Activated naive CD8-positive, alpha-beta T cell treated with anti-CD3 and anti-CD28 coated beads, Interleukin-2, amount 10 ng/mL, durations not matched to agents 7 days and 5 days (primary cell): ENCODE measurements around the gene ZFP36L1. TPM values are rescaled to one million over a fixed set of nuclear protein-coding genes. Genes with fewer than 3 reads are reported as not detected.

ENCODE experiments used
- ATAC-seq: fragments of 150-1000 bp; cut with Tn5 transposase; one replicate; pipeline ENCODE4 v1.10.0; 2021; ENCODE audit warnings: low read depth, moderate library complexity
- POLR2A ChIA-PET: fragments of 350-600 bp; sonication (Branson Sonifier 250); formaldehyde crosslinking; loops from one replicate; lab custom pipeline; 2021; ENCODE audit warnings: antibody characterized with exemption; lab: Charles Lee
- DNase-seq: peaks from one replicate; pipeline ENCODE4 v3.0.0; 2021
- H3K27ac Mint-ChIP-seq: one replicate; pipeline ENCODE4 v1.8.0; 2022; ENCODE audit warnings: mild to moderate bottlenecking, mixed read lengths
- H3K27me3 Mint-ChIP-seq: one replicate; pipeline ENCODE4 v1.8.0; 2022; ENCODE audit warnings: mild to moderate bottlenecking, moderate library complexity, mixed read lengths
- H3K36me3 Mint-ChIP-seq: one replicate; pipeline ENCODE4 v1.8.0; 2021; ENCODE audit warnings: mild to moderate bottlenecking, mixed read lengths
- H3K4me1 Mint-ChIP-seq: one replicate; pipeline ENCODE4 v1.8.0; 2021; ENCODE audit warnings: mixed read lengths
- H3K4me3 Mint-ChIP-seq: one replicate; pipeline ENCODE4 v1.8.0; 2022; ENCODE audit warnings: mild to moderate bottlenecking, moderate library complexity, mixed read lengths
- H3K9me3 Mint-ChIP-seq: one replicate; pipeline ENCODE4 v1.8.0; 2021; ENCODE audit warnings: mixed read lengths
- total RNA-seq, 2 experiments: library from RNA; stranded (reverse); gene quantifications; one replicate each; pipeline ENCODE4 v1.2.3, GENCODE V29; 2021

Gene ZFP36L1
- total RNA-seq, 2 experiments from 2014 or later = 114 to 130 TPM

DNA sequence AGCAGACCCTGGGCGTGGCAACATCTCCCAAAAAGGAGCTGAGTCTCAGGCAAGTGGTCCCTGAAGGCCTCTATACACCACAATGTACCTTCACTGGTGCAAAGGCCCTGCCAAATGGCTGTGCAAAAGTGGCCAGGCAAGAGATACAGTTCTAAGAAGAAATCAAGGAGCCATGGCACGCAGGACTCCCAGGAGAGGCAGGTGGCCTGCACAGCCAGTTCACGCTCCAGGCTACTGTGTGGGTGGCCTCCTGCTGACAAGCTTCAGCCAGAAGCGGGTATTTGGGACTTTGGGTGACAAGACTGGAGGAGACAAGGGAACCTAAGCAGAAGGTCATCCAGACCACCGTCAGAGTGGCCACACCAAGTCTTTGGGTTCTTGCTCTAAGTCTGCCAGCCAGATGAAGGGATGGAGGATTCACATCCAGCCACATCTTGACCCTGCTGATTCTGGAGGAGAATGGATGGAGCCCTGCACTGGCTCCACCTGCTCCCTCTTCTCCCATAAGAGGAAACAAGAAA lies 20.5 kb upstream of the ZFP36L1 start:
- Mint-ChIP-seq H3K4me1 (peaks cover 30% of the 10 kb centered on the region), H3K27me3 (no peaks in the 10 kb centered on the region)

DNA sequence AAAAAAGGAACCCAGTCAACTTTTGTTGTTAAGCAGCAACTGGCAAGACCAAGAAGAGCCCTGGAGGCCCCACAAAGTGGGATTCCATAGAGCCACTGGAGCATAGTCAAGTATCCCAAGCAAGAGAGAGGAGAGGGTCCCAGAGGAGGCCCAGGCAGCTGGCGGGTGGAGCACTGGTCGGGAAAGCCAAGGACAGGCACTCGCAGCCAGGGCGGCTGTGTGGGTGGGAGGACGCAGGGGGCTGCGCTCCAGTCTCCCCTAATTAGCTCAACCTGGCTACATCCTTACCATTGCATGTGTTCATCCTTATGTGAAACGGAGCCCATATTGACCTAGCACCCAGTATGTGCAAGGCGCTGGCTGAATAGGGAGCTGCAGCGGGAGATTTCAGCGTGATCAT lies 18.3 kb upstream of the ZFP36L1 start:
- ATAC-seq (no peak), DNase-seq (no peak)
- Mint-ChIP-seq H3K4me1 (peaks cover 29% of the 10 kb centered on the region), H3K4me3 (no peak overlapping the region), H3K27me3 (no peaks in the 10 kb centered on the region), H3K27ac (no peak overlapping the region), H3K36me3 (peaks cover 1% of the 10 kb centered on the region), H3K9me3 (no peaks in the 10 kb centered on the region)
- POLR2A ChIA-PET = interaction anchor here (2.4 to 10.7 kb wide), 2 partner anchors 16 to 21 kb away, joined by 13 to 295 read pairs; partner anchors contain the start of gene ZFP36L1

More for the DNA sequence above, 20.5 kb upstream of the ZFP36L1 start:
- ATAC-seq (no peak), DNase-seq (no peak)
- Mint-ChIP-seq H3K27ac (peak overlapping the region; percentile 89), H3K4me3 (peak overlapping the region; percentile 84), H3K36me3 (peaks cover 1% of the 10 kb centered on the region), H3K9me3 (no peaks in the 10 kb centered on the region)
- POLR2A ChIA-PET = interaction anchor here (2.0 to 10.7 kb wide), 4 partner anchors 12 to 529 kb away, joined by 6 to 295 read pairs (median 78); partner anchors contain the start of gene ZFP36L1

- Mint-ChIP-seq H3K27me3 (no peaks in the 10 kb centered on the region), H3K4me1 (peaks cover 26% of the 10 kb centered on the region), H3K9me3 (no peaks in the 10 kb centered on the region), H3K36me3 (peaks cover 1% of the 10 kb centered on the region), H3K27ac (no peak overlapping the region), H3K4me3 (no peak overlapping the region)
- DNase-seq (no peak), ATAC-seq (no peak)
- POLR2A ChIA-PET = interaction anchor here (2.4 to 10.7 kb wide), 2 partner anchors 15 to 21 kb away, joined by 13 to 295 read pairs; partner anchors contain the start of gene ZFP36L1
Measured at GRCh38 chr14:68810173-68811153, 17.6 kb upstream of the ZFP36L1 start.

- Mint-ChIP-seq H3K36me3 (peaks cover 5% of the 10 kb centered on the region), H3K9me3 (peaks cover 1% of the 10 kb centered on the region), H3K27me3 (no peaks in the 10 kb centered on the region), H3K4me1 (peaks cover 17% of the 10 kb centered on the region), H3K4me3 (no peak overlapping the region), H3K27ac (no peak overlapping the region)
- POLR2A ChIA-PET = interaction anchor here (1.1 to 10.7 kb wide), 3 partner anchors 8 to 20 kb away, joined by 3 to 295 read pairs (median 13); partner anchors contain the start of gene ZFP36L1
- DNase-seq (no peak), ATAC-seq (no peak)
Measured at GRCh38 chr14:68809524-68809923, 16.7 kb upstream of the ZFP36L1 start.

DNA sequence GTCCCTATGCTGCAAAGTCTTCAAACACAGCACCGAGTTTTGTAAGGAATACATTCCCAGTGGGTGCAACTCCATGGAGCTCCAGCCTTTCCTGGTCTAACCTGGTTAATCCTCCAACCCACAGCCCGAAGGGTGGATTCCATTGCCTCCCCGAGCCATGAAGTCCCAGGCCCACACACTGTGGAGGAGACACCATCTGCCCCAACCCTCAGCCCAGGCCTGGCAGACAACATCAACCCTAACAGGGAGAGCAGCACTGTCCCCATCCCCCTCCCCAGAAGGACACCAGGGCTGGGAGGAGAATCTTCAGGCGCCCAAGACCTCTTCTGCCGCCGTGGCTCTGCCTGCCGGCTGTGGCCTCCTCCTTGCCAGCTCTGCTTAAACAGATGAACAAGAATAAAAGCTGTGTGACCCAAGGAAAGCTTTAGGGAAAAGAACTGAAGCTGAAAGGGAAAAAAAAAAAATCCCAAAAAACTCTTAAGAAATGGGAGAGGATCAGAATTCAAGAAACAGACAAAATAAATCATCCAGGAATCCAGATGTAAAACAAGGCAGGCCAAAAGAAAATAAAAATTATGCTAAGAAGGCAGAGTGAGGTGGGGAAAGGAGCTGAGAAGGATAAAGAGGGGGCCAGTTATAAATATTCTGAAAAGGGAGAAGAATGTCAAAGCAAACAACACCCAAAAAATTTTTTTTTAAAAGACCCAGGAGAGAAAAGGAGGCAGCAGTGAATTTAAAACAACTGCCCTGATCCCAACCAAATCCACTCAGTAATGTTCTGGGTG lies 16.0 kb upstream of the ZFP36L1 start:
- peaks cover 1% of the 10 kb centered on the region for H3K9me3 Mint-ChIP-seq
- H3K36me3 Mint-ChIP-seq = peaks cover 5% of the 10 kb centered on the region
- POLR2A ChIA-PET = interaction anchor here (1.1 to 10.7 kb wide), 3 partner anchors 8 to 19 kb away, joined by 3 to 295 read pairs (median 13); partner anchors contain the start of gene ZFP36L1
- no peak overlapping the region for H3K27ac Mint-ChIP-seq
- no peaks in the 10 kb centered on the region for H3K27me3 Mint-ChIP-seq
- no peak for ATAC-seq
- peaks cover 11% of the 10 kb centered on the region for H3K4me1 Mint-ChIP-seq
- no peak for DNase-seq
- no peak overlapping the region for H3K4me3 Mint-ChIP-seq

DNA sequence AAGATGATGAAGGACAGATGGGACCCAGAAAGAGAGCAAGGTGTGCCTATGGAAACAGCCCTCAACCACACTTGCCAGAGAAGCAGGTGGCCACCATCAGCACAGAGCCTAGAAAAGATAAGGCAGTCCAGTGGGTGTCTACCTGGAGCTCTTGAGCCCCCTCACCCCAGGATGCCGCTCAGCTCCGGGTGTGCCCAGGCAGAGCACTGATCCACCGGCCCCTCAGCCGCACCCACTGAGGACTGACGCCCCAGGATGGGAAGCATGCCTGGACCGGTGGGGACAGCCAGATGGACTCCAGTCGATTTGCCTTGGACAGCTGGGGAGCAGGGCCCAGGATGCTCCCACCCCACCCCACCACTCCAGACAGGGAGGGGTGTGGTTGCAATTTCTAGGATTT lies 15.1 kb upstream of the ZFP36L1 start:
- no peak for DNase-seq

GRCh38 chr14:68807148-68807600 lies 14.3 kb upstream of the ZFP36L1 start:
- POLR2A ChIA-PET = interaction anchor here (1.1 to 1.5 kb wide), 2 partner anchors 9 to 12 kb away, joined by 5 to 8 read pairs; no protein-coding TSS in a partner anchor
- H3K27me3 Mint-ChIP-seq = no peaks in the 10 kb centered on the region
- DNase-seq = no peak
- no peak overlapping the region for H3K4me3 Mint-ChIP-seq
- ATAC-seq = no peak
- H3K9me3 Mint-ChIP-seq = peaks cover 5% of the 10 kb centered on the region
- peaks cover 6% of the 10 kb centered on the region for H3K36me3 Mint-ChIP-seq
- H3K27ac Mint-ChIP-seq = no peak overlapping the region
- H3K4me1 Mint-ChIP-seq = peaks cover 4% of the 10 kb centered on the region

More for the DNA sequence above, 15.1 kb upstream of the ZFP36L1 start:
- Mint-ChIP-seq H3K27ac (no peak overlapping the region), H3K4me3 (no peak overlapping the region), H3K27me3 (no peaks in the 10 kb centered on the region), H3K9me3 (peaks cover 3% of the 10 kb centered on the region), H3K4me1 (peaks cover 4% of the 10 kb centered on the region), H3K36me3 (peaks cover 5% of the 10 kb centered on the region)
- POLR2A ChIA-PET = interaction anchor here (1.5 to 10.7 kb wide), 2 partner anchors 12 to 18 kb away, joined by 8 to 295 read pairs; partner anchors contain the start of gene ZFP36L1
- no peak for ATAC-seq

DNA sequence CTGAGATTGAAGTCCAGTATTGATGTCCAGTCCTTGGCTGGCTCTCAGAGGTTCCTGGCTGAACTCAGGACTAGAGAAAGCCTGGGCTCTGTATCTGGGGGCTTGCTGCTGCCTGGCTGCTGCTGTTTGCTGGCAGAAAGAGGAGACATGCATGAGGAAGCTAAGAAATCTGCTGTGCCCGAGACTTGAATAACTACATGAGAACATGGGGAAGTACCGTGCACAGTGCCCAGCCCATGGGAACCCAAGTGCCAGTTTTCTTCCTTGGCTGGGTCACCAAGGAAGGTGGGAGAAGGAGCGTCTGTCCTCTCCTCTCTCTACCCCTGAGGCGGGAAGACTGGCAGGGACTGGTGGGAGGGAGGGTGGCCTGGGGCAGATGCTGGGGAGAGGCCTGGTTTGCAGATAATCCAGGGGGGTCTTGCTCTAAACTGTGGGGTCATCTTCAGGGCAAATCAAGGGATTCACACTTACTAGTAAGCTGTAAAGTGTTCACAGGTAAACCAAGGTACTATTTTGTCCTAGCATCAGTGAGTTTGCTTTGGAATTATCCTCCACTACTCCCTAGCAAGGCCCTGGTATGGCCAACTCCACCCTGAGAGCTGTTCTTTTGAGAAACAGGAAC lies 13.8 kb upstream of the ZFP36L1 start:
- DNase-seq (no peak), ATAC-seq (no peak)
- peaks cover 7% of the 10 kb centered on the region for H3K4me1 Mint-ChIP-seq
- POLR2A ChIA-PET = interaction anchor here (1.1 to 1.5 kb wide), 2 partner anchors 9 to 11 kb away, joined by 5 to 8 read pairs; no protein-coding TSS in a partner anchor
- peaks cover 11% of the 10 kb centered on the region for H3K36me3 Mint-ChIP-seq
- H3K9me3 Mint-ChIP-seq = peaks cover 11% of the 10 kb centered on the region
- no peak overlapping the region for H3K27ac Mint-ChIP-seq
- H3K27me3 Mint-ChIP-seq = no peaks in the 10 kb centered on the region
- H3K4me3 Mint-ChIP-seq = no peak overlapping the region

- no peak for ATAC-seq
- Mint-ChIP-seq H3K9me3 (peaks cover 15% of the 10 kb centered on the region), H3K4me1 (peaks cover 8% of the 10 kb centered on the region), H3K36me3 (peaks cover 16% of the 10 kb centered on the region), H3K4me3 (no peak overlapping the region), H3K27me3 (no peaks in the 10 kb centered on the region), H3K27ac (no peak overlapping the region)
- POLR2A ChIA-PET = interaction anchor here (1.1 kb wide), 1 partner anchor 10 kb away, joined by 4 read pairs; no protein-coding TSS in a partner anchor
- DNase-seq = no peak
Measured at GRCh38 chr14:68805414-68805813, 12.5 kb upstream of the ZFP36L1 start.

- DNase-seq = no peak
- no peak overlapping the region for H3K27ac Mint-ChIP-seq
- no peak for ATAC-seq
- peaks cover 16% of the 10 kb centered on the region for H3K36me3 Mint-ChIP-seq
- no peaks in the 10 kb centered on the region for H3K27me3 Mint-ChIP-seq
- no peak overlapping the region for H3K4me3 Mint-ChIP-seq
- POLR2A ChIA-PET = interaction anchor here (1.1 to 1.5 kb wide), 2 partner anchors 8 to 12 kb away, joined by 3 to 6 read pairs; no protein-coding TSS in a partner anchor
- peaks cover 21% of the 10 kb centered on the region for H3K4me1 Mint-ChIP-seq
- H3K9me3 Mint-ChIP-seq = peaks cover 18% of the 10 kb centered on the region
Measured at GRCh38 chr14:68801631-68802030, 8.8 kb upstream of the ZFP36L1 start.

- POLR2A ChIA-PET = interaction anchor here (1.1 to 1.5 kb wide), 2 partner anchors 8 to 13 kb away, joined by 3 to 6 read pairs; no protein-coding TSS in a partner anchor
- peaks cover 16% of the 10 kb centered on the region for H3K36me3 Mint-ChIP-seq
- no peak for ATAC-seq
- H3K27ac Mint-ChIP-seq = no peak overlapping the region
- no peak for DNase-seq
- H3K27me3 Mint-ChIP-seq = no peaks in the 10 kb centered on the region
- H3K9me3 Mint-ChIP-seq = peaks cover 18% of the 10 kb centered on the region
- no peak overlapping the region for H3K4me3 Mint-ChIP-seq
- peaks cover 27% of the 10 kb centered on the region for H3K4me1 Mint-ChIP-seq
Measured at GRCh38 chr14:68800953-68801352, 8.1 kb upstream of the ZFP36L1 start.

DNA sequence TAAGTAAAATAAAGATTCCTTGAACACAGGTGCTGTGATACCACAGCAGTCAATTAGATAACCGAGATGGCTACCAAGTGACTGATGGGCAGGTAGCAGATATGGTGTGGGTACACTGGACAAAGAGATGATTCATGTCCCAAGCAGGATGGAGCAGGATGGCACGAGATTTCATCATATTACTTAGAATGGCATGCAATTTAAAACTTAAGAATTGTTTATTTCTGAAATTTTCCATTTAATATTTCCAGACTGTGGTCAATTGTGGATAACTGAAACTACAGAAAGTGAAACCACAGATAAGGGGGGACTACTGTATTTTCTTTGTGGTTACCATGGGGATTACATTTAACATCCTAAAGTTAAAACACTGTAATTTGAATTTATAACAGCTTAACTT lies 7.5 kb upstream of the ZFP36L1 start:
- ATAC-seq (no peak), DNase-seq (no peak)
- POLR2A ChIA-PET = interaction anchor here (1.1 to 1.5 kb wide), 2 partner anchors 9 to 14 kb away, joined by 3 to 6 read pairs; no protein-coding TSS in a partner anchor
- Mint-ChIP-seq H3K27ac (no peak overlapping the region), H3K4me3 (no peak overlapping the region), H3K4me1 (peaks cover 25% of the 10 kb centered on the region), H3K27me3 (no peaks in the 10 kb centered on the region), H3K36me3 (peaks cover 16% of the 10 kb centered on the region), H3K9me3 (peaks cover 18% of the 10 kb centered on the region)
